ENCODE results near the gene TBPL1. TPM values are rescaled to one million over a fixed set of nuclear protein-coding genes. Genes with fewer than 3 reads are reported as not detected.

TBPL1 gene
- total and polyA plus RNA-seq, 9 of the 15 experiments (the other 6 are each of a cell fraction or from before 2014, with no cell fraction given): 78.1 to 152 (median 107) TPM

DNA sequence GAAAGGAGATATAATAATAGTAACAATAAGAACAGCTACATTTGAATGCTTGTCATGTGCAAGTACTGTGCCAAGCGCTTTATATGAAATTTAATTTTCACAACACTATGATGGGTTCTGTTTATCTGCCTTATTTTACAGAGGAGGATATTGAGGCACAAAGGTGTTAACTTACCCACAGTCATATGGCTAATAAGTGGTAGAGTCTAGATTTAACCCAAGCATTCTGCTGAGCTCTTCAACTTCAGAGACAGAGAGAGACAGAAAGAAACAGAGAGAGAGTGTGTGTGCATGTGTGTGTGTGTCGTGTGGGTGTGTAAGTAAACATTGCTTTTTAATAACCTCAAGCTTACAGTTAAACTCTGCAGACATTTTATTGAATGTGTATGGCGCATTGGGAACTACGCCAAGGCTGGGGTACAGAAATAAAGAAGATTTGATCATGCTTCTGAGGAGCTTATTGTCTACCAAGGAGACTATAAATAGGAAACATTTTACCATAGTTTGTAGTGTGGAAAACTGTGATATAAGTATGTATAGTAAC lies 12.9 kb downstream of the TBPL1 start (continued):
- TF ChIP-seq MYC (IDR thresholded peaks at IDR 0.05; ENCODE audit: low read depth, low read length) (no peak), MYC (CRISPR knock-in tag; IDR thresholded peaks at IDR 0.05; ENCODE audit: borderline replicate concordance, low read depth) (no peak), FOXA3 (CRISPR knock-in tag; conservative IDR thresholded peaks at IDR 0.05 in 1 of 2, IDR thresholded peaks at IDR 0.05 in 1 of 2) (0 out of 4 replicates have a peak, but pooled peaks of 1 of the 2 experiments have one; percentile 21)

DNA sequence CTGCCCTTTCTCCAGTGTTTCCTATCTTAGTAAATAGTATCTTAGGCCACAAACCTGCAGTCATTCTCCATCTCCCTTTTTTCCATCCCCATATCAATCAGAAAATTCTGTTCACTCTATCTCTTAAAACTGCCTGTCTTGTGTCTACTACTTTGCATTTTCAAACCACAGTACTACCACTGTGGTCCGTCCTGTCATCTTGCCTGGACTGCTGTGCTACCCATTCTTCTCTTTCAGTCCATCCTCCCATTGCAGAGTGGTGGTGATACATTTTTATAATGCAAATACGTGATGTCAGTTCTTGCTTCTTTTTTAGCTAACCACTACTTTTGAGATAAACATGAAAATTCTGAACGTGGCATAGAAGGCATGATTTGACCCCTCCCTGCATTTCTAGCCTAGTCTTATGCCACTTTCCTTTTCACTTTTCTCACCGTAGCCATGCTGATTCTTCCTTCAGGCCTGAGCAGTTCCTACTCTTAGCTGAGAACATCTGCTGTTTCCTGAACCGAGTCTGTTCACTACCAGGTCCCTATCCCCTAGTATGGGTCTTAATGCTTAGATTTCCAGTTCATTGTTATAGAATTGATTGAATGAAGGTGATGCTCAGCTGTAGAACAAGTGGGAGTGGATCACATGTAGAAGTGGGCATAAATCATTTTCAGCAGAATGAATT lies 13.8 kb downstream of the TBPL1 start:
- Histone ChIP-seq H4K20me1 (replicated peaks; ENCODE audit: control insufficient read depth, insufficient read depth, low read length) (no peaks in the 10 kb centered on the region; the same call in none of the 2 replicates), H3K9ac (ENCODE audit: insufficient read depth in 1 of 2, low read depth in 2 of 2, low read length in 2 of 2) (no peak overlapping the region; a peak in 1 of 4 replicates), H2AFZ (ENCODE audit: low read depth, low read length) (no peak overlapping the region), H3K4me3 (no peak overlapping the region), H3K27me3 (ENCODE audit: control insufficient read depth in 2 of 2, insufficient read depth in 2 of 2, low read length in 2 of 2) (no peaks in the 10 kb centered on the region), H3K4me1 (replicated peaks in 1 of 2; ENCODE audit: control insufficient read depth in 2 of 2, insufficient read depth in 2 of 2, low read length in 2 of 2) (peaks cover 24 to 44% of the 10 kb centered on the region in 2 experiments; a peak in 4 of 5 replicates), H3K36me3 (ENCODE audit: control insufficient read depth, insufficient read depth, low read length) (peaks cover 61% of the 10 kb centered on the region; the same call in 2 of the 3 replicates), H3K4me2 (ENCODE audit: insufficient read depth, low read length) (no peak overlapping the region; the same call in 1 of the 2 replicates), H3K9me3 (replicated peaks; ENCODE audit: control insufficient read depth, insufficient read depth, low read depth, low read length) (no peaks in the 10 kb centered on the region), H3K79me2 (ENCODE audit: control insufficient read depth, insufficient read depth, low read length) (peaks cover 98% of the 10 kb centered on the region), H3K27ac (ENCODE audit: extremely low read depth, low read depth, low read length) (peak overlapping the region; percentile 21; the same call in 1 of the 3 replicates), H3K9me1 (ENCODE audit: control insufficient read depth, insufficient read depth, low read length) (no peaks in the 10 kb centered on the region)
- TF ChIP-seq CBFA2T3 (IDR thresholded peaks at IDR 0.05) (peak; percentile 41; the same call in 1 of the 2 replicates), POLR2B (IDR thresholded peaks at IDR 0.05; ENCODE audit: low read depth, partially characterized antibody) (peak; percentile 28), MLLT1 (IDR thresholded peaks at IDR 0.05) (0 out of 4 replicates have a peak, but pooled peaks of 1 of the 2 experiments have one; percentile 6)
- TF ChIP-seq, protein P1, sequence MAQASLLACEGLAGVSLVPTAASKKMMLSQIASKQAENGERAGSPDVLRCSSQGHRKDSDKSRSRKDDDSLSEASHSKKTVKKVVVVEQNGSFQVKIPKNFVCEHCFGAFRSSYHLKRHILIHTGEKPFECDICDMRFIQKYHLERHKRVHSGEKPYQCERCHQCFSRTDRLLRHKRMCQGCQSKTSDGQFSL (CRISPR knock-in tag; IDR thresholded peaks at IDR 0.05): no peak
- TF ChIP-seq, protein P1 (tag; IDR thresholded peaks at IDR 0.05): no peak
- TF ChIP-seq, protein P2, sequence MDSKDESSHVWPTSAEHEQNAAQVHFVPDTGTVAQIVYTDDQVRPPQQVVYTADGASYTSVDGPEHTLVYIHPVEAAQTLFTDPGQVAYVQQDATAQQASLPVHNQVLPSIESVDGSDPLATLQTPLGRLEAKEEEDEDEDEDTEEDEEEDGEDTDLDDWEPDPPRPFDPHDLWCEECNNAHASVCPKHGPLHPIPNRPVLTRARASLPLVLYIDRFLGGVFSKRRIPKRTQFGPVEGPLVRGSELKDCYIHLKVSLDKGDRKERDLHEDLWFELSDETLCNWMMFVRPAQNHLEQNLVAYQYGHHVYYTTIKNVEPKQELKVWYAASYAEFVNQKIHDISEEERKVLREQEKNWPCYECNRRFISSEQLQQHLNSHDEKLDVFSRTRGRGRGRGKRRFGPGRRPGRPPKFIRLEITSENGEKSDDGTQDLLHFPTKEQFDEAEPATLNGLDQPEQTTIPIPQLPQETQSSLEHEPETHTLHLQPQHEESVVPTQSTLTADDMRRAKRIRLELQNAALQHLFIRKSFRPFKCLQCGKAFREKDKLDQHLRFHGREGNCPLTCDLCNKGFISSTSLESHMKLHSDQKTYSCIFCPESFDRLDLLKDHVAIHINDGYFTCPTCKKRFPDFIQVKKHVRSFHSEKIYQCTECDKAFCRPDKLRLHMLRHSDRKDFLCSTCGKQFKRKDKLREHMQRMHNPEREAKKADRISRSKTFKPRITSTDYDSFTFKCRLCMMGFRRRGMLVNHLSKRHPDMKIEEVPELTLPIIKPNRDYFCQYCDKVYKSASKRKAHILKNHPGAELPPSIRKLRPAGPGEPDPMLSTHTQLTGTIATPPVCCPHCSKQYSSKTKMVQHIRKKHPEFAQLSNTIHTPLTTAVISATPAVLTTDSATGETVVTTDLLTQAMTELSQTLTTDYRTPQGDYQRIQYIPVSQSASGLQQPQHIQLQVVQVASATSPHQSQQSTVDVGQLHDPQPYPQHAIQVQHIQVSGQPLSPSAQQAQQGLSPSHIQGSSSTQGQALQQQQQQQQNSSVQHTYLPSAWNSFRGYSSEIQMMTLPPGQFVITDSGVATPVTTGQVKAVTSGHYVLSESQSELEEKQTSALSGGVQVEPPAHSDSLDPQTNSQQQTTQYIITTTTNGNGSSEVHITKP (IDR thresholded peaks at IDR 0.05; ENCODE audit: partially characterized antibody): no peak
- intact Hi-C loops (cut with micrococcal nuclease): no loop called here
- ATAC-seq (peak; percentile 18), DNase-seq (ENCODE audit: extremely low read depth in 1 of 4, low spot score in 3 of 4) (no peak), FAIRE-seq (no peak)
- ChIA-PET CTCF (ENCODE audit: low intra/inter-chr PET ratio) (no interaction called here), POLR2A (interaction anchor here (0.7 to 2.3 kb wide), 7 partner anchors 9 to 131 kb away, joined by 4 to 11 read pairs (median 5); partner anchors contain the start of gene TBPL1)
- 44% methylated on average over 5 of the region's 5 CpGs for WGBS (ENCODE audit: insufficient coverage, low coverage, missing lambda C conversion rate)
- in situ Hi-C loops (cut with MboI): no loop called here
- no TSS peak for BruUV-seq (replicated peaks)

Data from K562 (cell line).